GM13976 (cell line): Measurements from ENCODE around the gene NEK6.

ENCODE experiments used
- DNase-seq: peaks from one replicate; pipeline ENCODE4 v3.0.0; 2012; ENCODE audit warnings: low spot score
- in situ Hi-C: fragments of 300-500 bp; cut with MboI; formaldehyde crosslinking; loops from one replicate; pipeline ENCODE4 v1.12.0; 2022; ENCODE audit warnings: low sequenced_read_pairs, mixed read lengths, inconsistent platforms; ENCODE audit not compliant: unreplicated experiment
- TF ChIP-seq, protein P1 (sequence below): IDR thresholded peaks from 2 replicates; pipeline ENCODE4 v1.5.1; 2012; ENCODE audit warnings: borderline replicate concordance, mild to moderate bottlenecking; ENCODE audit not compliant: insufficient read depth; ENCODE audit errors: extremely low read depth, missing control alignments, control extremely low read depth

The NEK6 gene

DNA sequence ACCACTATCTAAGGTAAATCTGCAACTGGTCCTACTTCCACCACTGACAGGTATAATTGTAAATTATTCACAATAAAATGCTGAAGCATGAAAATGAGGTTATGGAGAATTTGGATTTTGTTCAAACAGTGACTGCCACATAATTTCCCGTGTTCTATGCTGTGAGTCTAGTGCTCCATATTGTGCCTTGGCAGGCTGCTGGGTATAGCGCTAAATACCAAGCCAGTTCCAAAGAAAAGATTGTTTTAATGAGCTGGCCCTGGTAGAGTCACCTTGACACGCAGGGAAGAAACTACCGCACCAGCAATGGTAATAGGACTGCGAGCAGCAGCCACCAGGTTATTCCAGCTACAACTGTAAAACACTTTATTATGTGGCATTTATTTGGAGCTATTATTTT, 127.1 kb downstream of the NEK6 start:
- in situ Hi-C loops, result no loop called here
- TF ChIP-seq, protein P1, sequence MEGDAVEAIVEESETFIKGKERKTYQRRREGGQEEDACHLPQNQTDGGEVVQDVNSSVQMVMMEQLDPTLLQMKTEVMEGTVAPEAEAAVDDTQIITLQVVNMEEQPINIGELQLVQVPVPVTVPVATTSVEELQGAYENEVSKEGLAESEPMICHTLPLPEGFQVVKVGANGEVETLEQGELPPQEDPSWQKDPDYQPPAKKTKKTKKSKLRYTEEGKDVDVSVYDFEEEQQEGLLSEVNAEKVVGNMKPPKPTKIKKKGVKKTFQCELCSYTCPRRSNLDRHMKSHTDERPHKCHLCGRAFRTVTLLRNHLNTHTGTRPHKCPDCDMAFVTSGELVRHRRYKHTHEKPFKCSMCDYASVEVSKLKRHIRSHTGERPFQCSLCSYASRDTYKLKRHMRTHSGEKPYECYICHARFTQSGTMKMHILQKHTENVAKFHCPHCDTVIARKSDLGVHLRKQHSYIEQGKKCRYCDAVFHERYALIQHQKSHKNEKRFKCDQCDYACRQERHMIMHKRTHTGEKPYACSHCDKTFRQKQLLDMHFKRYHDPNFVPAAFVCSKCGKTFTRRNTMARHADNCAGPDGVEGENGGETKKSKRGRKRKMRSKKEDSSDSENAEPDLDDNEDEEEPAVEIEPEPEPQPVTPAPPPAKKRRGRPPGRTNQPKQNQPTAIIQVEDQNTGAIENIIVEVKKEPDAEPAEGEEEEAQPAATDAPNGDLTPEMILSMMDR, result no peak
- DNase-seq, result no peak

DNA sequence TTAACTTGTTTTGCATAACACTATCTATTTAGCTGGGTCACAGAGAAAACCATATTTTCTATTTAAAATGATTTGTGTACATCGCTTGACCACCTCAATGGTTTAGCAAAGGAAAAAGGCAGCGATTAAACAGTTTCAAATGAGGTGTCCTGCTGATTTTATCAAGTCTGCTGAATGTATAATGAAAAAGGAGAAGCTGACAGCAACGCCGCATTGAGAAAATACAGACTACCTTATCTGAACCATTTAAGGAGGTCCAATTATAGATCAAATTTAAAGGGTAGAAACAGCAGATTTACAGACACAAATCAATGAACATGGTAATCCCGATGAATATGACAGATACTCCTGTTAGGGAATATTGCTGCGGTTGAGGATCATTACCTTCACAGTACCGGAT, 127.9 kb downstream of the NEK6 start:
- TF ChIP-seq, protein P1, result no peak
- in situ Hi-C loops, result no loop called here
- DNase-seq, result no peak

DNA sequence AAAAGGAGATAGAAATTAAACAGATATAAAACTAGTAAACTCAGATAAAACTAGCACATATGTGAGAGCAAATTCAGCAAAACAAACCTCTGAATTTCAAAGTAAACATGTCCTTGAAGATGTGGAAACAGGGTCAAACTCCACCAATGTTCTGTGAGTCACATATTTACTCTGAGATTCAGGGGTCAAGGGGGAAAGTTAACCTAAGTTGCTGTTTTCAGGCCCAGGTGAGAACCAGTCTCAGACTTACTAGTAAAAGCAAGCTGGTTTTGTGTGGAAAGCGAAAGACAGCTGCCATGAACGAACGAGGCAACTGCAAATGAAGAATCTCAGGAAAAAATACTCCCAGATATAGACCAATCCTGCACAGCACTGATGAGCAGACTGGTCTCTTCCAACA, 128.5 kb downstream of the NEK6 start:
- TF ChIP-seq, protein P1, result no peak
- in situ Hi-C loops, result no loop called here
- DNase-seq, result no peak

DNA sequence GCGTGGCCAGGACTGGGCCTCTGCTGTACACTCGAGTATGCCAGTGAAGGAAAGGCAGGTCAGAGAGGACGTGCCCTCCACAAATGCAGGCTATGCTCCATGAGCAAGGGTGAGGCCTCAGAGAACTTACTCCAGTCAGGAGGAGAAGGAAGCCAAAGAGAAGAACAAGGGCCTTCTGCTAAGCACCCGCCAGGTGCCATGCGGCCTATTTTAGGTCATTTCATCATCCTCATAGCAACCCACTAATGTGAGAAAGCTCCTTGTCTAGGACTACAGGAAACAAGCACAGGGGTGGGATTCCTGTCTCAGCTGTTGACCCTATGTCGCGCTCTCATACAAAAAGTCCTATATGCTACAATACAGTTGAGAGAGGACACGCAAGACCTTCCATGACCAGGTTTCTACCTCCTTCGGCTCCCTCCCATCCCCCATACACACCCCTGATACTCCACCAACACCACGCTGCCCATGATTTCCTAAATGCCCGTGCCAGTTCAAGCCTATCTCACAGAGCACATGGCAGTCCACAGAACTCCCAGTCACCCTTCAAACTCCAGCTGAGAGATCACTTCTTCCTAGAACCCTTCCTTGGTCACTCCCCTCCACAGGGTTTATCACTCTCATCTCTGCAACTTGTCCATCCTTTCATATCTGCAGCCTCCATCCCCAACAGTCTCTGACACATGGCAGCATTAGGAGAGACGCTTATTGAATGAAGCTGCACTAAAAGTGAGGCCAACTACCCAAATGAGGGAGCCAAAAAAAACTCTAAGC, 130.7 kb downstream of the NEK6 start:
- in situ Hi-C loops, result no loop called here
- DNase-seq, result no peak
- TF ChIP-seq, protein P1, result no peak

DNA sequence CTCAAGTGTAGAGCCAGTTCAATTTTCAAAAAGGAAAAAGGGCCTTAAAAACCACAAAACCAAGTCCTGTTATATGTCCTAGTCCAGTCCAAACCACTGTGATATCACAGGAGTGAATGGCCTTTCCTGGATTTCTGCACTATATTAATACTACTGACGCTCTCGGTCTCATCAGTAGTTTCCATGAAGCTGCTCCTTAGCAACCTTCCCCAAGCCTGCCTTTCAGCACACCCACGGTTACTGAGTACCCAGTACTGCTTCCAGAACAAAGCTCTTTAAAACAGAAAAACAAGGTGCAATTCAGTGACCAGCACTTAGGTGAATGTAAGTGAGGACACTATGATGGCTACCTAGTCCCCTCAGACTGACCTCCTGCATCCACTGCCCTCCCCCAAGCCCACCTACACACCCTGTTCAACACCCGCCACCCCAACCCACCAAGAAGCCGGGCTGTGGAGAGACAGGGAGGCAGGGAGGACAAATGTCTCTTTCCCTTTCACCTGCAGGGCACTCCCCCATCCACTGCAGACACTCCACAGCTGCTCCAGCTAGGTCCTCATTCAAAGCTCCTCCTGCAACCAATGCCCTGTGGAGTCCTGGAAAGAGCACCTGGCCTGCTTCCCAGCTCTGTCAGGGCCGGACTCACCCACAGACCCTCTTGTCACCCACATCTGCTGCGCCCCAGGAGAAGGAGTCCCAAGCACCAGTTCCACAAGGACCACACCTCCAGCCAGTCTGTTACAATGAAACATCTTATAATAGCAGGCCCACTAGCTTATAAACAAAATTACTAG, 131.6 kb downstream of the NEK6 start:
- TF ChIP-seq, protein P1, result no peak
- DNase-seq, result no peak
- in situ Hi-C loops, result no loop called here

DNA sequence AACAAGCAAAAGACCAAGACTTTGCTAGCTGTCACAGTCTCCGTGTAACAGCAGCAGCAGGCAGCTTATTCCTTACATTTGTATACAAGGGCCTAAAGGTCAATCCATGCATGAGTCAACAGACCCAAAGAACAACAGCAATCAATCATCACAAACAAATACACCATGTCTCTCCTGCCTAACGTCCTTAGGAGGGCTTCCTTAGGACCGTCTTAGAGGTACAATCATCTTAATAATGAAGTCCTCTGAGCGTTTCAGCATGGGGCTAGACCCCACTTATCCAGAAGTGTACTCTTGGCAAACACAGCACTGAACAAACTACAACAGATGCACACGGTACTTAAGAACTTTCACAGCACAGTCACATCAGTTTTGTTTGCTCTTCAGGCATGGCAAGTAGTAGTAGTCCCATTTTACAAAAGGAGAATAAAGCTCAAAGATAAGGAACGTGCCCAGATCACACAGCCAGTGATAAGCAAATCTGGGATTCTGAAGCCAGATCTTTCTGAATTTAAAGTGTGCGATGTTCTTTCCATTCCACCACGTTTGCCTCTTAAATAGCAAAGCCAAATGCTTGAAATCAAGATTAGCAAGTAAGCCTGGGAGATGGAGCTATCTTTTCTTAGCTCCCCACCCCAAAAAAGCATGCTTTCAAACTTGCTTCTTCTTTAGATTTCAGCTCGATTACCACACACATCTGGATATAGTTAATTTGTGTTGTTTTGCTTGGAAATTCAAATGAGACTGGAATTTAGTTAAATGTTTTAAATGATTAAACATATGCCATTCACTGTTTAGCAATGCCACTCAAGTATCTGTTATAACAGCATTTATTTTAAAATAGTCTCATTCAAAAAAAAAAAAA, 133.3 kb downstream of the NEK6 start:
- TF ChIP-seq, protein P1, result no peak
- in situ Hi-C loops, result no loop called here
- DNase-seq, result no peak
